Measurements from ENCODE around the gene CDC20B.

Gene CDC20B, protein sequence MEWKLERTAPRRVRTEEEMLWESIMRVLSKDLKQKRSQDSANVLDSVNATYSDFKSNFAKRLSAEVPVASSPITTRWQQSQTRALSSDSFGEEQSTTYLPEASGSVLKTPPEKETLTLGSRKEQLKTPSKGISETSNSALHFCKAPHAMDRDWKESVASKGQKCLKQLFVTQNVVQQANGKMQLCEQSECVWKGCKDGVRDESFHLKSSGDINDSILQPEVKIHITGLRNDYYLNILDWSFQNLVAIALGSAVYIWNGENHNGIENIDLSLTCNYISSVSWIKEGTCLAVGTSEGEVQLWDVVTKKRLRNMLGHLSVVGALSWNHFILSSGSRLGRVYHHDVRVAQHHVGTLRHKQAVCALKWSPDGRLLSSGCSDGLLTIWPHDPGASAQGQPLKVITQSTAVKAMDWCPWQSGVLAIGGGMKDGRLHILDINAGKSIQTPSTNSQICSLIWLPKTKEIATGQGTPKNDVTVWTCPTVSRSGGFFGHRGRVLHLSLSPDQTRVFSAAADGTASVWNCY

DNA sequence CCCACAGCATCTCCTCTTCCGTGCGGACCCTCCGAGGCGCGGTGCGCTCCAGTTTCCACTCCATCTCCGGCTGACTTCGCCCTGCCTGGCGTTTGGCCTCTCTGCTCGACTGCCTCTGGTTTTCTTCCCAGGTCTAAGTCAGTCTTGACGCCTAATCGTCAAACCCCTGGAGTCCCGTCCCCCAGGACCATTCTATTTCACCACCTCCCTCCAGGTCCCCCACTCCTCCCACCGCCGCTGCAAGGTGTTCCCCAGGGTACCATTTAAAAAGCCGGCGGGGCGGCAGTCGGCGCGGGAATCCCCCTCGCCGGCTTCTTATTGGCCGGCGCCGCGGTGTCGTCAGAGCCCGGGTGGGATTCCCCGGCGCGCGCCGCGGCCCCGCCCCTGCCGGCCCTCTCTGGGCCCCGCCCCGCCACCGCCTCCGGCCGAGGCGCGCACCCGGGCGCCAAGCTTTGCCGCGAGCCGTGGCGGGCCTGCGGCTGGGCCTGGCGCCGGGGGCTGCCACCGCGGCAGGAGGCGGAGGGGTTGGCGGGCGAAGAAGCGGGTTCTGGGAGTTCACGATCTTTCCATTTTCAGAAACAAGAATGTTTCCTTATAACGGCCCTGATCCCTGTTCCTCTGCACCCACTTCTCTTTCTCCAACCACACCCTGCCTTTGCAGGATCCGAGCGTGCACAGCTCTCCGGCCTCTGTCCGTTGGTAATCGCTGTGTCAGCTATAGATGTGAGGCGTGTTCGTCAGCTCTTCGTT is at the start of gene CDC20B:
Gene CDC20B (minus strand): TSS at position 241 of the 750 bp plus-strand sequence. CDS start 177 bp downstream, at position 64.
- ChIA-PET POLR2A (no interaction called here), CTCF (interaction anchor here (0.8 to 4.0 kb wide), 7 partner anchors 11 to 1027 kb away, joined by 3 to 19 read pairs (median 5); partner anchors contain the start of gene GPX8)
- peak; percentile 94 for DNase-seq (ENCODE audit: extremely low spot score)
- TF ChIP-seq, protein P1, sequence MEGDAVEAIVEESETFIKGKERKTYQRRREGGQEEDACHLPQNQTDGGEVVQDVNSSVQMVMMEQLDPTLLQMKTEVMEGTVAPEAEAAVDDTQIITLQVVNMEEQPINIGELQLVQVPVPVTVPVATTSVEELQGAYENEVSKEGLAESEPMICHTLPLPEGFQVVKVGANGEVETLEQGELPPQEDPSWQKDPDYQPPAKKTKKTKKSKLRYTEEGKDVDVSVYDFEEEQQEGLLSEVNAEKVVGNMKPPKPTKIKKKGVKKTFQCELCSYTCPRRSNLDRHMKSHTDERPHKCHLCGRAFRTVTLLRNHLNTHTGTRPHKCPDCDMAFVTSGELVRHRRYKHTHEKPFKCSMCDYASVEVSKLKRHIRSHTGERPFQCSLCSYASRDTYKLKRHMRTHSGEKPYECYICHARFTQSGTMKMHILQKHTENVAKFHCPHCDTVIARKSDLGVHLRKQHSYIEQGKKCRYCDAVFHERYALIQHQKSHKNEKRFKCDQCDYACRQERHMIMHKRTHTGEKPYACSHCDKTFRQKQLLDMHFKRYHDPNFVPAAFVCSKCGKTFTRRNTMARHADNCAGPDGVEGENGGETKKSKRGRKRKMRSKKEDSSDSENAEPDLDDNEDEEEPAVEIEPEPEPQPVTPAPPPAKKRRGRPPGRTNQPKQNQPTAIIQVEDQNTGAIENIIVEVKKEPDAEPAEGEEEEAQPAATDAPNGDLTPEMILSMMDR (IDR thresholded peaks at IDR 0.05; ENCODE audit: control extremely low read depth, extremely low read depth, low read depth, missing control alignments): no peak

DNA sequence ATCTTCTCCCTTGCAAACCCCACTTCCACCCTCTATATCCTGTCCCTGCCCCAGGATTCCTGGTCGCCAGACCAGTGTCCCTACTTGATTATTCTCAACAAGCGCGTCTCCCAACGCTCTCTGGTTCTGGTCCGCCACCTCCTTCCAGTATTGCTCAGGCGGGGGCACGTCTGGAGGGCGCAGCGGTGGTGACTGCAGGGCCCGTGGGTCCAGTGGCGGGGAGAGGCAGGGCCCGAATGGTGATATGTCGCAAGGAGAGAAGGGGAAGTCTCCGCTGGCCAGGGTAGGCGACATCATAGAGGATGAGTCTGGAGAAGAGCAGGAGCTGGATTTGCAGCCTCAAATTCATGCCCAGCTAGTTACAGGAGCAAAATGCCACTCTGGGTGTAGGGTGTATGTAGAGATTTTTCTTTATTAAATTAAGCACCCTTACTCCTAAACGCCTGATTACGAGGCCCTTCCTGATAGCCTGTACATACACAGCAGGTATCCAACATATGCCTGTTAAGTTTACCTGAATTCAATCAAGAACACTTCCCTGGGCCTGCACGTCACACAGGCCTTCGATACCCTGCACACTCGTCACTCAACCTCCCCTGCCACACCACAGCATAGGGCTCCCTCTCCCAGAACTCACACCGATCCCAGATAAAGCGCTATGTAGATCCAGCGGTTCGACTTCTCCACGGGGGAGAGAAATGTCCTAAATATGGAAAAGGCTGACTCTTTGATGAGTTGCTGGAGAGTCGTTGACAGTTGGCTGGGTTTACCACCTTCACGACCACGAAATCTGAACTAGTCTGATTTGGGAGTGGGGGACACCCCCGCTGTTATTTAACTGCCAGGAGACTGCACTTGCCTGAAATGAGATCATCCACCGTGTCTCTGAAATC is 49.4 kb upstream of the CDC20B start:
- POLR2A ChIA-PET: no interaction called here
- TF ChIP-seq, protein P1 (IDR thresholded peaks at IDR 0.05; ENCODE audit: control extremely low read depth, extremely low read depth, low read depth, missing control alignments): no peak
- CTCF ChIA-PET: no interaction called here
- peak; percentile 17 for DNase-seq (ENCODE audit: extremely low spot score)

DNA sequence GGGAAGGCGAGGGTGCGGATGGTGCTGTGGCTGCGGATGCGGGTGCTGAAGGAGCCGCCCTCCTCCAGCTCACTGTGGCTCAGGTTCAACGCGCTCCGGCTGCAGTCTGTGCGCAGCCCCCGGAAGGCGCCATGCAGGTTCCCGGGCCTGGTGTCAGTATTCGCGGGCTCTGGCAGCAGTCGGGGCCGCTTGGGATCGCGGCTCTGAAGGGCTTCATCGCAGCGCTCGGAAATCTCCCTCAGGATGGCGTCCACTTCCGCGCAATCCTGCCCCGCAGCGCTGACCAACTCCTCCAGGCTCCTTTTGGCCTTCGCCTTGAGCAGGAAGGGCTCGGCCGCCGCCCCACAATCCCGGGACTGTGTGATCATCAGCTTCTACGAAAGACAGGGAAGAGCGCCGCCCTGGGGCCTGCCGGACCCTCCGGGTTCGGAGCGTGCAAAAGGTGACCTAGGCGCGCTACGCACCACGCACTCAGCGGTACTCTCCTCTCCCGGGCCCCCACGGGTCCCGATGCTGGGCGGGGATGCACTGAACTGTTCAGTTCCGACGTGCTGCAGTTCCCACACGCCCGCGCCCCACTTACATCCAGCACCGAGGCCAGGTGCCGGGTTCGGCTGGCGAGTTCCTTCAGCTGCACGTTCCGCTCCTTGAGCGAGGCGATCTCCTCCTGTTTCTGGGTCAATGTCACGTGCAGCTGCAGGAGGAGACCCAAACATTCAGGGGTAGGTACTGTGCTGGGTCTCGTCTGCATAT is 47.6 kb upstream of the CDC20B start:
- TF ChIP-seq, protein P1 (IDR thresholded peaks at IDR 0.05; ENCODE audit: control extremely low read depth, extremely low read depth, low read depth, missing control alignments): no peak
- no peak for DNase-seq (ENCODE audit: extremely low spot score)
- ChIA-PET POLR2A (no interaction called here), CTCF (no interaction called here)

DNA sequence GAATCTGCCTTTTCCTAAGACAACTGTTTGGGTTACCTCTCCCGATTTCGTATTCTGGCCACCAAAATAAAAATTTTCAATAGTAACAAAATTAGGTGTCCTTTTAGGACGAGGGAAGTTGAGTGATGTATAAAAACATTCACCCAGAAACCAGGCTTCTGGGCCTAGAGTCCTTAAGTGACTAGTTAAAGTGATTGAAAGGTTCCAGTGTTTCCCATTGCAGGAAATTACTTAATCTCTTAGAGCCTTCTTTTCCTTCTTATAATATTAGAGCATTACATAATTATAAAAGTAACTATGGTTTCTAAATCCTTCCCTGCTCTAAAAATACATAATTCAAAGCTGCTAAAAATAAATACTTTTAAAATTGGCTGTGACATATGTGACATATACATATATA is 46.8 kb upstream of the CDC20B start:
- ChIA-PET POLR2A (no interaction called here), CTCF (no interaction called here)
- TF ChIP-seq, protein P1 (IDR thresholded peaks at IDR 0.05; ENCODE audit: control extremely low read depth, extremely low read depth, low read depth, missing control alignments): no peak
- DNase-seq (ENCODE audit: extremely low spot score): no peak

DNA sequence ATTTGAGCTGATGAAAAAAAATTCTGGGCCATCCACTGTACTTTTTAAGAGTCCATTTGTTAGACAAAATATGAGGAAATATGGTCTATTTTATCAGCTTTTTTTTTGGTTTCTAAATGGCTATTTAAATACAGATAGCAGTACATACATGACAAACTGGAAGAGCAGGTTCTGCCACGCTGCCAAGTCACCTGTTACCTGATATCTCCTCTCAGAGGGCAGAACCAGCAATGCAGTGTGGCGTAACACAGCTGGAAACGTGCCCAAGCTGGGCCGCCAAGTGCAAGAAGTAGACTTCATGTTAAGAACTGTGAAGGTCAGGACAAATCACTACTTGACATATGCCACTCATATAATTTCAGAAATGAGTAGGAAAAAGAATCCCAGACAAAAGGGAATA is 46.0 kb upstream of the CDC20B start:
- ChIA-PET CTCF (no interaction called here), POLR2A (no interaction called here)
- TF ChIP-seq, protein P1 (IDR thresholded peaks at IDR 0.05; ENCODE audit: control extremely low read depth, extremely low read depth, low read depth, missing control alignments): no peak
- no peak for DNase-seq (ENCODE audit: extremely low spot score)

Measured in GM10248 (cell line).